BE2C (cell line): ENCODE data around the gene SHANK3.

Experiments
- DNase-seq: peaks from one replicate; pipeline ENCODE4 v3.0.0-alpha.2; 2020
- H3K27me3 ChIP-seq: fragments of 250-450 bp; sonication (Bioruptor Pico); 2 replicates; pipeline ENCODE4 v1.5.1; 2020; ENCODE audit warnings: mild to moderate bottlenecking
- H3K36me3 ChIP-seq: fragments of 250-450 bp; sonication (Bioruptor Pico); 2 replicates; pipeline ENCODE4 v1.5.1; 2020; ENCODE audit warnings: mild to moderate bottlenecking
- H3K4me1 ChIP-seq: fragments of 250-450 bp; sonication (Bioruptor Pico); 2 replicates; pipeline ENCODE4 v1.5.1; 2020
- H3K4me3 ChIP-seq: 2 replicates; pipeline ENCODE4 v1.5.1; 2011; ENCODE audit warnings: low read depth, low read length
- H3K9me3 ChIP-seq: fragments of 250-450 bp; sonication (Bioruptor Pico); 2 replicates; pipeline ENCODE4 v1.5.1; 2020
- CTCF ChIP-seq: IDR thresholded peaks from 2 replicates; pipeline ENCODE4 v1.5.1; 2012; ENCODE audit warnings: mild to moderate bottlenecking, low read depth, low read length

The SHANK3 gene

GRCh38 chr22:50665738-50666137, 6.9 kb upstream of the SHANK3 start:
- H3K4me1 ChIP-seq: no peaks in the 10 kb centered on the region
- DNase-seq: no peak
- no peak overlapping the region for H3K4me3 ChIP-seq
- H3K9me3 ChIP-seq: no peaks in the 10 kb centered on the region
- TF ChIP-seq CTCF: no peak
- H3K27me3 ChIP-seq: peaks cover 19% of the 10 kb centered on the region
- no peaks in the 10 kb centered on the region for H3K36me3 ChIP-seq

GRCh38 chr22:50670513-50670912, 2.1 kb upstream of the SHANK3 start:
- H3K27me3 ChIP-seq: peaks cover 41% of the 10 kb centered on the region
- H3K36me3 ChIP-seq: no peaks in the 10 kb centered on the region
- TF ChIP-seq CTCF: no peak
- DNase-seq: no peak
- no peaks in the 10 kb centered on the region for H3K4me1 ChIP-seq
- no peaks in the 10 kb centered on the region for H3K9me3 ChIP-seq
- no peak overlapping the region for H3K4me3 ChIP-seq

- no peak for TF ChIP-seq CTCF
- no peaks in the 10 kb centered on the region for H3K36me3 ChIP-seq
- no peaks in the 10 kb centered on the region for H3K9me3 ChIP-seq
- peaks cover 47% of the 10 kb centered on the region for H3K27me3 ChIP-seq
- H3K4me3 ChIP-seq: no peak overlapping the region
- DNase-seq: no peak
- no peaks in the 10 kb centered on the region for H3K4me1 ChIP-seq
These were observed 1.6 kb upstream of the SHANK3 start for GRCh38 chr22:50670914-50671538.

- TF ChIP-seq CTCF: no peak
- DNase-seq: no peak
- Histone ChIP-seq H3K36me3 (no peaks in the 10 kb centered on the region), H3K27me3 (peaks cover 51% of the 10 kb centered on the region), H3K9me3 (no peaks in the 10 kb centered on the region), H3K4me1 (no peaks in the 10 kb centered on the region), H3K4me3 (no peak overlapping the region)
These were observed 982 bp upstream of the SHANK3 start for GRCh38 chr22:50671641-50672040.

GRCh38 chr22:50672041-50672440, 582 bp upstream of the SHANK3 start:
- Histone ChIP-seq H3K9me3 (no peaks in the 10 kb centered on the region), H3K27me3 (peaks cover 51% of the 10 kb centered on the region), H3K36me3 (no peaks in the 10 kb centered on the region), H3K4me1 (no peaks in the 10 kb centered on the region), H3K4me3 (no peak overlapping the region)
- no peak for TF ChIP-seq CTCF
- no peak for DNase-seq

- TF ChIP-seq CTCF: no peak
- Histone ChIP-seq H3K4me1 (no peaks in the 10 kb centered on the region), H3K9me3 (no peaks in the 10 kb centered on the region), H3K27me3 (peaks cover 38% of the 10 kb centered on the region), H3K4me3 (no peak overlapping the region), H3K36me3 (no peaks in the 10 kb centered on the region)
- no peak for DNase-seq
These were observed 857 bp downstream of the SHANK3 start for GRCh38 chr22:50673231-50674129.
